ENCODE results near the gene SLC6A4.

DNA sequence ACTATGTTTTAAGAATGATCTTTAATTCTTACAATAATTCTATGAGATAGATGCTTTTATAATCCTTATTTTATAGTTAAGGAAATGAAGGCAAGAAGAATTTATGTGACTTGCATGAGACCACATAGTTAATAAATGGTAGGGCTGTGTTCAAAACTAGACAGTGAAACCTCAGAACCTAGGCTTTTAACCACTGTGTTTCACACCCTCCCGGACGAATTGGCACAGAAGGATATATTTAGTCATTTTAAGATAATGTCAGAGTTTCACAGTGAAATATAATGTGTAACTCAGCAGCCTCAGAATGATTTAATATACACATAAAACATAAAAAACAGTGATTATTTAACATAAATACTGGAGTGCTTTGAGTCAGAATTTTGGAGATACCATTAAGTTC lies 61.8 kb downstream of the SLC6A4 start:
- no peak for TF ChIP-seq POLR2A (IDR thresholded peaks at IDR 0.05; ENCODE audit: low read length)
- no peak for TF ChIP-seq GATA1 (IDR thresholded peaks at IDR 0.05; ENCODE audit: low read depth, low read length)
